Measurements from ENCODE around the gene C4orf50.

DNA sequence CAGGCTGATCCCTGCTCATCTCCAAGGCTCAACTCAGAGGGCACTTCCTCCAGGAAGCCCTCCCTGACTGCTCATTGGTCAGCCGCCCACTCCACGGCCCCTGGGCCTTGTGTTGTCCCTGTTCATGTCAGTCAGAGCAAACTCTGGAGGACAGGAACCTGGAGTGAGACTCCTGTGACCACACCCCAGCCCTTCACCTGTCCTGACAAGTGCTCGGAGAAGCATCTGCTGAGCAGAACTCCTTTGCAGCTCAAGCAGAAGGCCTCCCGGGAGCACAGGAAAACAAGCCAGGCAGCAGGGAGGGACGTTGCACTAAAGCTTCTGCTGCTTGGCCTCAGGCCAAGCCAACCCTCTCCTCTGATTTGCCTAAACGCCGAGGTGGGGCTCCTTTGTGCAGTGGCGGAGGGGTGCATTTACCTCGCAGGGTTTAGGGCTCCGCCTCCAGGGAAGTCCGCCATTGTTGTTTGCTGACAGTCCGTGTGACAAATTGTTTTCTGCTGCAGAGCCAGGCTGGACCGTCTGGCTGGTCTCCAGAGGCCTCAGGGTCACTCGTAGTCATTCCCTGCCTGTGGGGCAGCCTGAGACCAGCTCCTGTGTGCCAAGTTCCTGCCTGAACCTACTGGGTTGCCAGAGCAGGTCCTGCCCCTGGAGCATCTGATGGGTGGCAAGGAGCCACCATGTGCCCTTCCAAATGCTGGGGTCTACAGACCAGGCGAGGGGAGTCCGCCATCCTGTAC is 61.8 kb downstream of the C4orf50 start:
- no peak for TF ChIP-seq EZH2 (IDR thresholded peaks at IDR 0.05; ENCODE audit: borderline replicate concordance, control insufficient read depth, low read depth, low read length)
- TF ChIP-seq, protein P1, sequence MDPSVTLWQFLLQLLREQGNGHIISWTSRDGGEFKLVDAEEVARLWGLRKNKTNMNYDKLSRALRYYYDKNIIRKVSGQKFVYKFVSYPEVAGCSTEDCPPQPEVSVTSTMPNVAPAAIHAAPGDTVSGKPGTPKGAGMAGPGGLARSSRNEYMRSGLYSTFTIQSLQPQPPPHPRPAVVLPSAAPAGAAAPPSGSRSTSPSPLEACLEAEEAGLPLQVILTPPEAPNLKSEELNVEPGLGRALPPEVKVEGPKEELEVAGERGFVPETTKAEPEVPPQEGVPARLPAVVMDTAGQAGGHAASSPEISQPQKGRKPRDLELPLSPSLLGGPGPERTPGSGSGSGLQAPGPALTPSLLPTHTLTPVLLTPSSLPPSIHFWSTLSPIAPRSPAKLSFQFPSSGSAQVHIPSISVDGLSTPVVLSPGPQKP (IDR thresholded peaks at IDR 0.05; ENCODE audit: low read depth, low read length), result no peak
- TF ChIP-seq, protein P2, sequence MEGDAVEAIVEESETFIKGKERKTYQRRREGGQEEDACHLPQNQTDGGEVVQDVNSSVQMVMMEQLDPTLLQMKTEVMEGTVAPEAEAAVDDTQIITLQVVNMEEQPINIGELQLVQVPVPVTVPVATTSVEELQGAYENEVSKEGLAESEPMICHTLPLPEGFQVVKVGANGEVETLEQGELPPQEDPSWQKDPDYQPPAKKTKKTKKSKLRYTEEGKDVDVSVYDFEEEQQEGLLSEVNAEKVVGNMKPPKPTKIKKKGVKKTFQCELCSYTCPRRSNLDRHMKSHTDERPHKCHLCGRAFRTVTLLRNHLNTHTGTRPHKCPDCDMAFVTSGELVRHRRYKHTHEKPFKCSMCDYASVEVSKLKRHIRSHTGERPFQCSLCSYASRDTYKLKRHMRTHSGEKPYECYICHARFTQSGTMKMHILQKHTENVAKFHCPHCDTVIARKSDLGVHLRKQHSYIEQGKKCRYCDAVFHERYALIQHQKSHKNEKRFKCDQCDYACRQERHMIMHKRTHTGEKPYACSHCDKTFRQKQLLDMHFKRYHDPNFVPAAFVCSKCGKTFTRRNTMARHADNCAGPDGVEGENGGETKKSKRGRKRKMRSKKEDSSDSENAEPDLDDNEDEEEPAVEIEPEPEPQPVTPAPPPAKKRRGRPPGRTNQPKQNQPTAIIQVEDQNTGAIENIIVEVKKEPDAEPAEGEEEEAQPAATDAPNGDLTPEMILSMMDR (IDR thresholded peaks at IDR 0.05 in 2 of 3, conservative IDR thresholded peaks at IDR 0.05 in 1 of 3; ENCODE audit: control insufficient read depth in 2 of 3, extremely low read depth in 1 of 3, insufficient read depth in 1 of 3, low read depth in 3 of 3, low read length in 3 of 3), result no peak

Measured in GM12878 (cell line).